ENCODE data around the gene PSMG4. TPM values are rescaled to one million over a fixed set of nuclear protein-coding genes. Genes with fewer than 3 reads are reported as not detected.

PSMG4 gene
- total RNA-seq: 10 to 100 TPM; 18.8 to 42.6 (median 33.6) TPM
- 32.5 TPM for total RNA-seq (2013)
- total RNA-seq: 10.9 to 63.8 (median 34.8) reads per million in 29 experiments

GRCh38 chr6:3258720-3259490, at the start of gene PSMG4:
Gene PSMG4 (plus strand): TSS chr6:3258947. CDS start chr6:3259023, 76 bp downstream.
- Histone ChIP-seq H3K36me3 (ENCODE audit: control insufficient read depth in 2 of 2, extremely low read depth in 1 of 2, insufficient read depth in 1 of 2, low read length in 1 of 2) (peaks cover 3 to 13% of the 10 kb centered on the region in 2 donors), H3K27me3 (replicated peaks in 1 of 2; ENCODE audit: control insufficient read depth in 2 of 2, extremely low read depth in 1 of 2, insufficient read depth in 2 of 2, low read length in 1 of 2) (peaks cover 0 to 12% of the 10 kb centered on the region in 2 experiments), H3K27ac (ENCODE audit: low read length) (no peak within 1 kb of the TSS), H3K4me1 (ENCODE audit: control insufficient read depth in 1 of 2, extremely low read depth in 1 of 2, insufficient read depth in 2 of 2, low read length in 2 of 2) (peaks cover 12 to 51% of the 10 kb centered on the region in 2 experiments), H3K9me3 (no peaks in the 10 kb centered on the region), H3K4me3 (ENCODE audit: control insufficient read depth in 1 of 2, extremely low read depth in 1 of 2, low read length in 1 of 2) (peak within 1 kb of the TSS; percentile 69 to 77)
- peak within 1 kb of the TSS; percentile 77 to 90 for H3K27ac Mint-ChIP-seq
- H3K4me3 Mint-ChIP-seq: peak within 1 kb of the TSS; percentile 91 to 94 (median 93)
- H3K36me3 Mint-ChIP-seq: peaks cover 5% of the 10 kb centered on the region
- ChIA-PET CTCF (interaction anchor here (0.9 to 1.3 kb wide), 3 partner anchors 7 to 102 kb away, joined by 3 to 11 read pairs (median 3); partner anchors contain the start of gene TUBB2A (in 1 of the 2)), POLR2A (interaction anchor here (0.5 to 0.7 kb wide), 2 partner anchors 23 to 96 kb away, joined by 3 read pairs; no protein-coding TSS in a partner anchor)
- peaks cover 0 to 3% of the 10 kb centered on the region in 2 donors for H3K27me3 Mint-ChIP-seq
- ATAC-seq (replicated peaks in 1 of 4): peak; percentile 82 to 87 (median 85)
- under 1% methylated on average over 80 of the region's 80 CpGs for WGBS (ENCODE audit: insufficient coverage)
- H3K9me3 Mint-ChIP-seq: peaks cover 0 to 6% (median 0%) of the 10 kb centered on the region in 3 donors
- peaks cover 42 to 47% (median 44%) of the 10 kb centered on the region in 3 donors for H3K4me1 Mint-ChIP-seq
- DNase-seq: peak; percentile 68 to 94 (median 87)

GRCh38 chr6:3209114-3210023, 49.4 kb upstream of the PSMG4 start:
- no peak overlapping the region for H3K27ac ChIP-seq (ENCODE audit: low read length)

GRCh38 chr6:3210024-3210610, 48.6 kb upstream of the PSMG4 start:
- Histone ChIP-seq H3K9me3 (no peaks in the 10 kb centered on the region), H3K27me3 (replicated peaks in 1 of 2; ENCODE audit: control insufficient read depth in 2 of 2, extremely low read depth in 1 of 2, insufficient read depth in 2 of 2, low read length in 1 of 2) (peaks cover 0 to 20% of the 10 kb centered on the region in 2 experiments), H3K4me3 (ENCODE audit: control insufficient read depth in 1 of 2, extremely low read depth in 1 of 2, low read length in 1 of 2) (no peak overlapping the region), H3K36me3 (ENCODE audit: control insufficient read depth in 2 of 2, extremely low read depth in 1 of 2, insufficient read depth in 1 of 2, low read length in 1 of 2) (no peaks in the 10 kb centered on the region), H3K4me1 (ENCODE audit: control insufficient read depth in 1 of 2, extremely low read depth in 1 of 2, insufficient read depth in 2 of 2, low read length in 2 of 2) (peaks cover 0 to 11% of the 10 kb centered on the region in 2 experiments), H3K27ac (ENCODE audit: low read length) (no peak overlapping the region)
- Mint-ChIP-seq H3K9me3 (no peaks in the 10 kb centered on the region), H3K27ac (no peak overlapping the region), H3K4me1 (peaks cover 10 to 13% (median 13%) of the 10 kb centered on the region in 3 donors), H3K4me3 (no peak overlapping the region), H3K36me3 (no peaks in the 10 kb centered on the region), H3K27me3 (peaks cover 21 to 22% of the 10 kb centered on the region in 2 donors)
- DNase-seq (no peak), ATAC-seq (replicated peaks in 1 of 4) (no peak)
- POLR2A ChIA-PET: no interaction called here
- WGBS (ENCODE audit: insufficient coverage): 96% methylated on average over 2 of the region's 9 CpGs
- CTCF ChIA-PET: interaction anchor here (0.5 to 0.6 kb wide), 2 partner anchors 47 to 89 kb away, joined by 5 to 11 read pairs; no protein-coding TSS in a partner anchor

More at GRCh38 chr6:3209114-3210023, 49.4 kb upstream of the PSMG4 start:
- peaks cover 0 to 11% of the 10 kb centered on the region in 2 experiments for H3K4me1 ChIP-seq (ENCODE audit: control insufficient read depth in 1 of 2, extremely low read depth in 1 of 2, insufficient read depth in 2 of 2, low read length in 2 of 2)
- H3K4me3 Mint-ChIP-seq: peak overlapping the region in 1 of 3 donors; percentile 8
- POLR2A ChIA-PET: no interaction called here
- ATAC-seq (replicated peaks in 1 of 4) (peak in 3 of 4 experiments; percentile 31 to 73 (median 60)), DNase-seq (peak in 1 of 35 experiments; percentile 40)
- H3K36me3 Mint-ChIP-seq: no peaks in the 10 kb centered on the region
- no peaks in the 10 kb centered on the region for H3K9me3 ChIP-seq
- no peaks in the 10 kb centered on the region for H3K36me3 ChIP-seq (ENCODE audit: control insufficient read depth in 2 of 2, extremely low read depth in 1 of 2, insufficient read depth in 1 of 2, low read length in 1 of 2)
- peaks cover 10 to 15% (median 13%) of the 10 kb centered on the region in 3 donors for H3K4me1 Mint-ChIP-seq
- H3K27me3 Mint-ChIP-seq: peaks cover 21 to 22% of the 10 kb centered on the region in 2 donors
- WGBS (ENCODE audit: insufficient coverage): 41% methylated on average over 12 of the region's 17 CpGs
- CTCF ChIA-PET: interaction anchor here (0.5 to 0.6 kb wide), 3 partner anchors 46 to 88 kb away, joined by 5 to 11 read pairs (median 7); no protein-coding TSS in a partner anchor
- H3K9me3 Mint-ChIP-seq: peaks cover 0 to 4% (median 2%) of the 10 kb centered on the region in 3 donors
- peaks cover 0 to 20% of the 10 kb centered on the region in 2 experiments for H3K27me3 ChIP-seq (replicated peaks in 1 of 2; ENCODE audit: control insufficient read depth in 2 of 2, extremely low read depth in 1 of 2, insufficient read depth in 2 of 2, low read length in 1 of 2)
- no peak overlapping the region for H3K4me3 ChIP-seq (ENCODE audit: control insufficient read depth in 1 of 2, extremely low read depth in 1 of 2, low read length in 1 of 2)
- H3K27ac Mint-ChIP-seq: peak overlapping the region in 1 of 2 donors; percentile 24

GRCh38 chr6:3211681-3212080, 47.1 kb upstream of the PSMG4 start:
- peaks cover 29 to 32% of the 10 kb centered on the region in 2 donors for H3K27me3 Mint-ChIP-seq
- no peak overlapping the region for H3K4me3 ChIP-seq (ENCODE audit: control insufficient read depth in 1 of 2, extremely low read depth in 1 of 2, low read length in 1 of 2)
- H3K36me3 ChIP-seq (ENCODE audit: control insufficient read depth in 2 of 2, extremely low read depth in 1 of 2, insufficient read depth in 1 of 2, low read length in 1 of 2): no peaks in the 10 kb centered on the region
- ChIA-PET POLR2A (no interaction called here), CTCF (no interaction called here)
- no peaks in the 10 kb centered on the region for H3K9me3 ChIP-seq
- ATAC-seq (replicated peaks in 1 of 4): no peak
- no peak overlapping the region for H3K4me3 Mint-ChIP-seq
- no peaks in the 10 kb centered on the region for H3K36me3 Mint-ChIP-seq
- WGBS (ENCODE audit: insufficient coverage): 88% methylated on average over 3 of the region's 5 CpGs
- no peak overlapping the region for H3K27ac Mint-ChIP-seq
- peaks cover 10 to 13% (median 13%) of the 10 kb centered on the region in 3 donors for H3K4me1 Mint-ChIP-seq
- DNase-seq: no peak
- peaks cover 0 to 11% of the 10 kb centered on the region in 2 experiments for H3K4me1 ChIP-seq (ENCODE audit: control insufficient read depth in 1 of 2, extremely low read depth in 1 of 2, insufficient read depth in 2 of 2, low read length in 2 of 2)
- peaks cover 0 to 22% of the 10 kb centered on the region in 2 experiments for H3K27me3 ChIP-seq (replicated peaks in 1 of 2; ENCODE audit: control insufficient read depth in 2 of 2, extremely low read depth in 1 of 2, insufficient read depth in 2 of 2, low read length in 1 of 2)
- no peaks in the 10 kb centered on the region for H3K9me3 Mint-ChIP-seq
- H3K27ac ChIP-seq (ENCODE audit: low read length): no peak overlapping the region

GRCh38 chr6:3212261-3212660, 46.5 kb upstream of the PSMG4 start:
- 95% methylated on average over 5 of the region's 6 CpGs for WGBS (ENCODE audit: insufficient coverage)

More at GRCh38 chr6:3212261-3212660, 46.5 kb upstream of the PSMG4 start:
- H3K4me1 ChIP-seq (ENCODE audit: control insufficient read depth in 1 of 2, extremely low read depth in 1 of 2, insufficient read depth in 2 of 2, low read length in 2 of 2): peaks cover 0 to 11% of the 10 kb centered on the region in 2 experiments
- no peak overlapping the region for H3K4me3 ChIP-seq (ENCODE audit: control insufficient read depth in 1 of 2, extremely low read depth in 1 of 2, low read length in 1 of 2)
- no peaks in the 10 kb centered on the region for H3K36me3 ChIP-seq (ENCODE audit: control insufficient read depth in 2 of 2, extremely low read depth in 1 of 2, insufficient read depth in 1 of 2, low read length in 1 of 2)
- no peak overlapping the region for H3K27ac ChIP-seq (ENCODE audit: low read length)
- Mint-ChIP-seq H3K4me1 (peaks cover 10 to 13% (median 13%) of the 10 kb centered on the region in 3 donors), H3K4me3 (no peak overlapping the region), H3K9me3 (no peaks in the 10 kb centered on the region), H3K27me3 (peaks cover 29 to 36% of the 10 kb centered on the region in 2 donors), H3K27ac (no peak overlapping the region), H3K36me3 (no peaks in the 10 kb centered on the region)
- H3K27me3 ChIP-seq (replicated peaks in 1 of 2; ENCODE audit: control insufficient read depth in 2 of 2, extremely low read depth in 1 of 2, insufficient read depth in 2 of 2, low read length in 1 of 2): peaks cover 0 to 26% of the 10 kb centered on the region in 2 experiments
- no peaks in the 10 kb centered on the region for H3K9me3 ChIP-seq
- ChIA-PET CTCF (no interaction called here), POLR2A (no interaction called here)
- DNase-seq (no peak), ATAC-seq (replicated peaks in 1 of 4) (no peak)
